Measurements from ENCODE around the gene GAK. TPM values are rescaled to one million over a fixed set of nuclear protein-coding genes. Genes with fewer than 3 reads are reported as not detected.

GAK gene
- total RNA-seq, 8 experiments from 2014 or later = 26.1 to 94.0 (median 44.6) TPM

DNA sequence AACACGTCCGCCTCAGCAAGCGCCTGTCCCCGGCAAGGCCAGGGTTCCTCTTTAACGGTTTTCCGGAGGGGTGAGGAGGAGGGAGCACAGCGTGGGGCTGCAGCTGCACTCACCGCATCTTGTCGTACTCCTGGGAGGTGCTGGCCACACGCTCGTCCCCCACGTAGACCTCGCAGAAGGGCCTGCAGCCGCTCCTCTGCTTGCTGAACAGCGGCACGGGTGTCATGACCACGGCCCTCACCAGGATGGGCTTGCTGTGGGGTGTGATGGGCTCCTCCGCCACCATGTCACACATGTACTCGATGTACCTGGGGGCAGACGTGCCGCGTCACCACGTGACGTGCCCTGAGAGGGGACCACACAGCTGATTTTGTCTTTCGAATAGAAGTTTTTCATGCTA, 54.6 kb downstream of the GAK start:
- WGBS, 10 experiments = 82 to 100% (median 85%) methylated on average over 2 to 5 of the region's 25 CpGs; no CpG with 5 or more reads in 5 of the 10 experiments
- no peaks in the 10 kb centered on the region for H3K4me1 ChIP-seq (replicated peaks in 1 of 2)
- in situ Hi-C loops (cut with MboI; ENCODE audit: low pct_unique_long_range_greater_than_20kb in 2 of 9, low sequenced_read_pairs in 9 of 9, unreplicated experiment in 9 of 9) = no loop called here
- no peak overlapping the region for H3K4me3 ChIP-seq
- no peak for ATAC-seq (replicated peaks in 6 of 8)
- H3K27ac ChIP-seq = no peak overlapping the region

DNA sequence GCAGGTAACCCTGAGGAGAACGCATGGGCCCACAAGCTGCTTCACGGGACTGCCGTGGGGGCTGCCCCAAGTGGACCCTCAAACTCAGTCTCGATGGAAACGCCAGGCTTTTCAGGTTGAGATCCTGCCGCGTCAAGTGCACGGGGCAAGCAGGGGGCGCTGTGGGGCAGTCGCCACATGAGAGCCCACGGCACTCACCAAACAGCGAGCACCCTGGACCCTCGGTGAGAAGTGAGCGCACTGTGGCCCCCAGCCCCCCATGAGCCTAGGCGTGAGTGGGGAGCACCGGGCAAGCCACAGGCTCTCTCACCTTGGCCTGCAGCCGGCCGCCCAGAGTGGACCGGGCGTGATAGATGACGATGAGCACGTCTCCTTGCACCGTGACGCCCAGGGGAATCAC, 55.3 kb downstream of the GAK start:
- in situ Hi-C loops (cut with MboI; ENCODE audit: low pct_unique_long_range_greater_than_20kb in 2 of 9, low sequenced_read_pairs in 9 of 9, unreplicated experiment in 9 of 9) = no loop called here
- no peaks in the 10 kb centered on the region for H3K4me1 ChIP-seq (replicated peaks in 1 of 2)
- ATAC-seq (replicated peaks in 6 of 8) = no peak
- no peak overlapping the region for H3K27ac ChIP-seq
- H3K4me3 ChIP-seq = no peak overlapping the region
- 100% methylated on average over 2 of the region's 24 CpGs; no CpG with 5 or more reads in 9 of the 10 experiments for WGBS, 10 experiments

DNA sequence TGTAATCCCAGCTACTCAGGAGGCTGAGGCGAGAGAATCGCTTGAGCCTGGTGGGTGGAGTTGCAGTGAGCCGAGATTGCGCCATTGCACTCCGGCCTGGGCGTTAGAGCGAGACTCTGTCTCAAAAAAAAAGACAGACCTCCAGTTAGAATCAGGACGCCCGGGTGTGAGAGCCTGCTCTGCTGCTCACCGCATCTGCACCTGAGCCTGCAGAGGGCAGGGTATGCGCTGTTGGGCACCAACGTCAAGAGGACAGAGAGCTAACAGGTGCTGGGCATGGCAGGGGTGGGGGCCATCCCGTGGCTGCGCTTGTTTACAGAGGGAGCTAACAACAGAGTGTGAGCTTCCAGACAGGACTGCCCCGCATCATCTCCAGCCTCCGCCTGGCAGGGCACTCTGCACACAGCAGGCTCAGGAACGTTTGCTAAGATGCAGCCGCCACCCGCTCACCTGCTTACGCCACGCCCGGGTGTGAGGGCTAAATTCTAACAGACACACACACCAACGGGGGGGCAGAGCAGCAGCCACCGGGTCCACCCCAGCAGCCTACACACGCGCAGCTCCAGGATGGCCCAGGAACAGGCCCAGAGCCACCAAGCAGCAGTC, 56.2 kb downstream of the GAK start:
- Histone ChIP-seq H3K27ac (no peak overlapping the region), H3K4me1 (replicated peaks in 1 of 2) (no peaks in the 10 kb centered on the region), H3K4me3 (no peak overlapping the region)
- in situ Hi-C loops (cut with MboI; ENCODE audit: low pct_unique_long_range_greater_than_20kb in 2 of 9, low sequenced_read_pairs in 9 of 9, unreplicated experiment in 9 of 9) = no loop called here
- no peak for ATAC-seq (replicated peaks in 6 of 8)
- 80 to 97% (median 95%) methylated on average over 2 to 11 of the region's 26 CpGs; no CpG with 5 or more reads in 5 of the 10 experiments for WGBS, 10 experiments

DNA sequence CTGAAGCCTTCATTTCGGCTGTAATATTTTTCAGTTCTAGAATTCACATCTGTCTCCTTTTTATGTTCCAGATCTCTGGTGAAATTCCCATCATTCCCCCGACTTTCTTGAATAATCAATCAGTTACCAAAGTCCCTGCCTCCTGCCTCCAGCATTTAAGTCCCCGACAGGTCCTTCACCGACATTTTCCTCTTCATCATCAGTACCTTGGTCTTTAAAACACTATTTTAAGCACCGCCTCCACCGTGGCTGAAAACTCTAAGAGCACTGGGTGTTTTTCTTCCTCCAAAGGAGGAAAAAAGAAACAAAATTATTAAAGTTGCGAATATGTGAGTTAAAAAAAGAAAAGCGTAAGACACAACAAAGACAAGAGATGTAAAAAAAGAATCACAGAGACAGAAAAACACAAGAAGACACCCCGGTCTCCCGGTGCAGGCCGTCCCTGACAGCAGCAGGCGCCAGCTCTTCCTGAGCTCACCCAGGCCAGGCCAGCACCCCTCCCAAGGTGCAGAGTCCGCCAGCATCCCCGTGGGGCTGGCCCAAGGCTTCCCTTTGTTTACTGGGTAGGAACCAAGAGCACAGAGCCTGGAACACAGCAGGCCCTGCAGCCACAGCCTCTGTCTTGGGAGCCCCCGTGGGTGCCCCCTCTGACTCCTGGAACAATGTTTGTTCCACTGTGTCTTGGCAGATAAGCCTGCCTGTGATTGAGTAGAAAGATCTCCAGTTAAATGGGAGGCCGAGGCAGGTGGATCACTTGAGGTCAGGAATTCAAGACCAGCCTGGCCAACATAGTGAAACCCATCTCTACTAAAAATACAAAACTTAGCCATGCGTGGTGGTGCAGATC, 56.9 kb downstream of the GAK start:
- Histone ChIP-seq H3K27ac (no peak overlapping the region), H3K4me3 (no peak overlapping the region), H3K4me1 (replicated peaks in 1 of 2) (no peaks in the 10 kb centered on the region)
- no peak for ATAC-seq (replicated peaks in 6 of 8)
- 50 to 95% (median 87%) methylated on average over 2 to 15 of the region's 17 CpGs for WGBS, 10 experiments
- in situ Hi-C loops (cut with MboI; ENCODE audit: low pct_unique_long_range_greater_than_20kb in 2 of 9, low sequenced_read_pairs in 9 of 9, unreplicated experiment in 9 of 9) = no loop called here

DNA sequence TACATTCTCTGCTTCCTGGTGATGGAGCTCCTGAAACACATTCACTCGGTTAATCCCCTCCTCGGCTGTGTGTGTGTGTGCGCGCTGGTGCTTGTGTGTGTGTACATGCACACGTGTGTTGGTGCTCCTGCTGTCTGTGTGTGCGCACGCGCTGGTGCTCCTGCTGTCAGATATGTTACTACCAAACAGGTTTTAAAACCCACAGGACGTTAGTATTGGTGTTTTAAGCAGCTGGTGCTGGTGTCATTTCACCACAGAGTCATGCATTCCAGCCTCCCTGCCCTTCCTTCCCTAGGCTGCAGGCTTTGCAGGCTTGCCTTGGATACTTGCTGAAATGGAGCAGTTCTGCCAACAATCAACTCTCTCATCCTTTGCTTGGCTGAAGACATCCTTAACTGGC, 58.1 kb downstream of the GAK start:
- in situ Hi-C loops (cut with MboI; ENCODE audit: low pct_unique_long_range_greater_than_20kb in 2 of 9, low sequenced_read_pairs in 9 of 9, unreplicated experiment in 9 of 9) = no loop called here
- Histone ChIP-seq H3K4me1 (replicated peaks in 1 of 2) (no peaks in the 10 kb centered on the region), H3K4me3 (no peak overlapping the region), H3K27ac (no peak overlapping the region)
- no peak for ATAC-seq (replicated peaks in 6 of 8)
- WGBS, 10 experiments = 57 to 100% (median 89%) methylated on average over 1 to 8 of the region's 9 CpGs; no CpG with 5 or more reads in 2 of the 10 experiments

DNA sequence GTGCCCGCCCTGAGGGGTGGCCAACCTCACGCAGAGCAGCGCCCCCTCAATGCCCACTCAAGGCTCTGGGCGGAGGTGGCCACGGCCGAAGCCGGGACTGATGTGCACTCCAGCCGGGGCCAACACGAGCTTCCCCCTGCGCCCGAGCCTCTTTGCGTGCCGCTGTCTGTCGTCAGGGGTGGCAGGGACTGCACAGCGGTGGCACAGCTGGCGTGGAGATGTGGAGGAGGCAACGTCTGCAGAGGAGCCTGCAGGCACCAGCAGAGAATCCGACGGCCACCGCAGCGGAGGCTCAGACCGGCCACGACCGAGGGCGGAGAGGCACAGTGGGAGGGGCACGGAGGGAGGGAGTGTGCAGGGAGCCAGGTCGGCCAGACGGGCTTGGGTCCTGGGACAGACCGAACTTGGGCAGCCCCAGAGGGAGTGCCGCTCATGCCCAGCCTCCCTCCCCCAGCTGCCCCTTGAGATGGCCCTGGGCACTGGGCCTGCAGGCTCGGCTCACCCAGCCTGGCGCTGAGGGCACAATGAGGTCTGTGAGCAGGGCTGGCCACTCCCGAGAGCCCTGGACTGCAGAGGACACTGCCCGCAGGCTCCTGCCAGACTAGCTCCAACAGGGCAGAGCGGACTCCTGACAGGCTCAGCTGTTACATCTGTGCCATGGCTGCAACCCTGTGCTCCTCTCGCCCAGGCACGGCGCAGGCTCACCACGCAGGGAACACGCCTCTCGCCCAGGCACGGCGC, 59.7 kb downstream of the GAK start:
- 95 to 100% (median 98%) methylated on average over 8 to 12 of the region's 43 CpGs; no CpG with 5 or more reads in 7 of the 10 experiments for WGBS, 10 experiments
- in situ Hi-C loops (cut with MboI; ENCODE audit: low pct_unique_long_range_greater_than_20kb in 2 of 9, low sequenced_read_pairs in 9 of 9, unreplicated experiment in 9 of 9) = no loop called here
- no peak overlapping the region for H3K27ac ChIP-seq
- no peak overlapping the region for H3K4me3 ChIP-seq
- ATAC-seq (replicated peaks in 6 of 8) = peak in 2 of 8 experiments; percentile 19 to 25
- H3K4me1 ChIP-seq (replicated peaks in 1 of 2) = no peaks in the 10 kb centered on the region

DNA sequence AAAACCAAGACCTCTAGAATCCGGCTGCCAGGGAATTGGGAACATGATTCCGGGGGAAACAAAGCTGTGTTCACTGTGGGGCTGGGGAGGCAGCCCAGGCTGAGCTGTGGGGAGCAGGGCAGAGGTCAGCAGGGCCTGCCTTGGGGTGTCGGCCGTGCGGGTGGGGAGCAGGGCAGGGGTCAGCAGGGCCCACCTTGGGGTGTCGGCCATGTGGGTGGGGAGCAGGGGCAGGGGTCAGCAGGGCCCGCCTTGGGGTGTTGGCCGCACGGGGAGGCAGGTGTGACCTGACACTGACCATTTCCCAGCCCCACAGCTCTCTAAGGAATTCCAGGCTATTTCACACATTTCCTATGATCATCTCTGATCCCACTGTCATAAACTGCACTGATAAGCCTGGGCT, 60.6 kb downstream of the GAK start:
- in situ Hi-C loops (cut with MboI; ENCODE audit: low pct_unique_long_range_greater_than_20kb in 2 of 9, low sequenced_read_pairs in 9 of 9, unreplicated experiment in 9 of 9) = no loop called here
- Histone ChIP-seq H3K27ac (no peak overlapping the region), H3K4me1 (replicated peaks in 1 of 2) (no peaks in the 10 kb centered on the region), H3K4me3 (no peak overlapping the region)
- WGBS, 10 experiments = 90% methylated on average over 2 of the region's 9 CpGs; no CpG with 5 or more reads in 9 of the 10 experiments
- no peak for ATAC-seq (replicated peaks in 6 of 8)

DNA sequence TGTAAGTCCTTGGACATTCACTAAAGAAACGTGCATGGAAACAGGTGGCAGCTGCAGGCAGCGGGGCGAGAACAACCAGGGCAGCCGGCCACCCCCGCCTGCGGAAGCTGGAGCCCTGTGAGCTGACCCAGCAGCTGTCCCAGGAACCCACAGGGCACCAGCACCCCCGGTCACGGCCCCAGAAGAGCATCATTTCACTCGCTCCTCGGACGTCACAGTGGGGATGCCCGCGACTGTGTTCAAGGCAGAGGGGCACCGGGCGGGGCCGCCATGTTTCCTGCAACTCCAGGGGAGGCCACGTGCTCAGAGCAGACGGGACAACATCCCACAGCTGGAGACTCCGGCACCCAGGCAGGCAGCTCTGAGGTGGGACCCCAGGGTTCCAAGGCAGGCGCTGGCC, 61.2 kb downstream of the GAK start:
- in situ Hi-C loops (cut with MboI; ENCODE audit: low pct_unique_long_range_greater_than_20kb in 2 of 9, low sequenced_read_pairs in 9 of 9, unreplicated experiment in 9 of 9) = no loop called here
- WGBS, 10 experiments = 87 to 100% (median 100%) methylated on average over 1 to 11 of the region's 20 CpGs; no CpG with 5 or more reads in 5 of the 10 experiments
- Histone ChIP-seq H3K4me3 (no peak overlapping the region), H3K27ac (no peak overlapping the region), H3K4me1 (replicated peaks in 1 of 2) (no peaks in the 10 kb centered on the region)
- ATAC-seq (replicated peaks in 6 of 8) = no peak

DNA sequence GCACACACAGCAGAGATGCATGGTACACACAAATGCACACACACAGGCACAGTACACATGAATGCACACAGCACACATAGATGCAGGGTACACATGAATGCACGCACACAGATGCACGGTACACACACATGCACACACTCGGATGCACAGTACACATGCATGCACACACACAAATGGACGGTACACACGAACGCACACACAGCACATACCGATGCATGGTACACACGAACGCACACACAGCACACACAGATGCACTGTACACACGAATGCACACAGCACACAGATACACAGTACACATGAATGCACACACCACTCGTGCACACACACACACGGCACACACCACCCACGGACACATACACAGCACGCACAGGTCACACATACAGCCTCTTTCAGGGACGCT, 62.3 kb downstream of the GAK start:
- no peak overlapping the region for H3K27ac ChIP-seq
- no peaks in the 10 kb centered on the region for H3K4me1 ChIP-seq (replicated peaks in 1 of 2)
- ATAC-seq (replicated peaks in 6 of 8) = no peak
- WGBS, 10 experiments = 90 to 100% (median 95%) methylated on average over 2 to 8 of the region's 15 CpGs; no CpG with 5 or more reads in 5 of the 10 experiments
- in situ Hi-C loops (cut with MboI; ENCODE audit: low pct_unique_long_range_greater_than_20kb in 2 of 9, low sequenced_read_pairs in 9 of 9, unreplicated experiment in 9 of 9) = no loop called here
- H3K4me3 ChIP-seq = no peak overlapping the region

DNA sequence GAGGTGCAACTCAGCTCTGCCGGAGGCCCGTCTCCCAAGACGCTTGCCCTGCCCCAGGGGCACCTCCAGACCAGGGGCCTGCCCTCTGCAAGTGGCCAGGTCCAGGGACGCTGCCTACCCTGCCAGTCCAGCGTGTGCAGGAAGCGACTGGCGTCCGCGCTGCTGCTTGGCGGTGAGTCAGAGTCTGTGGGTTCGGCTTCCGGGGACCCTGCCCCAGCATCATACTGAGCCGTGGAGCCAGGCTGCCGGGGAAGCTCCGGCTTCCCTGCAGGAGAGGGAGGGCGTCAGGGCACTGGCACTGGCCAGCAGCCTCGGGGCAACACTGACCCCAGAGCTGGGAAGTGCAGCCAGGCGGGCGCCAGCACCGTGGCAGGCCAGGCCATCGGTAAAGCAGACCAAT, 63.7 kb downstream of the GAK start:
- H3K4me3 ChIP-seq = no peak overlapping the region
- 80 to 93% methylated on average over 2 to 3 of the region's 21 CpGs; no CpG with 5 or more reads in 8 of the 10 experiments for WGBS, 10 experiments
- no peak for ATAC-seq (replicated peaks in 6 of 8)
- no peaks in the 10 kb centered on the region for H3K4me1 ChIP-seq (replicated peaks in 1 of 2)
- no peak overlapping the region for H3K27ac ChIP-seq
- in situ Hi-C loops (cut with MboI; ENCODE audit: low pct_unique_long_range_greater_than_20kb in 2 of 9, low sequenced_read_pairs in 9 of 9, unreplicated experiment in 9 of 9) = no loop called here

DNA sequence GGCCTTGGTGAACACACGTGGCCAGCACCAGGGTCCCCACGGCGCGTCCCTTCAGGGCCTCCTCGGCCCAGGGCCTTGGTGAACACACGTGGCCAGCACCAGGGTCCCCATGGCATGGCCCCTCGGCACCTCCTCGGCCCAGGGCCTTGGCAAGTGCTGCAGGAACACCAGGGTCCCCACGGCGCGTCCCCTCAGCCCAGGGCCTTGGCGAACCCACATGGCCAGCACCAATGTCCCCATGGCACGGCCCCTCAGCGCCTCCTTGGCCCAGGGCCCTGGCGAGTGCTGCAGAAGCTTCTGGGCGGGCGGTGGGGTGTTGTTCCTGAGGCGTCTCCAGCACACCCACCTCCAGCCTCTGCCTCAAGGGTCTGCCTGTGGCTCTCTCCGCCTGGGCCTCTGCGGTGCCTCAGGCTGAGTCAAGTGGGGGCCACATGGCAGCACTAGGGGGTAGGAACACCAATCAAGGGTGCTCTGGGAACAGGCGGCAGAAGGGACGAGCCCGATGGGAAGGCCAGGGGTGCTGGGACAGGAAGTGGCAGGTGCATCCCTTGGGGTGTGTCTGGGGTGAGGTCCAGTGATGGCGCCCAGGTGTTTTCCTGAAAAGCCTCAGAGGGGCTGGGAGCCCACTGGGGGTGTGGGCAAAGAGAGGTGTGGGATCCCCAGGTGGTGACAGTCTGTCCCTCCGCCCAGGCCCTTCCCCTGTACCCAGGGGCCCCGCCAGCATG, 64.4 kb downstream of the GAK start:
- WGBS, 10 experiments = 92 to 100% (median 100%) methylated on average over 2 to 5 of the region's 26 CpGs; no CpG with 5 or more reads in 7 of the 10 experiments

DNA sequence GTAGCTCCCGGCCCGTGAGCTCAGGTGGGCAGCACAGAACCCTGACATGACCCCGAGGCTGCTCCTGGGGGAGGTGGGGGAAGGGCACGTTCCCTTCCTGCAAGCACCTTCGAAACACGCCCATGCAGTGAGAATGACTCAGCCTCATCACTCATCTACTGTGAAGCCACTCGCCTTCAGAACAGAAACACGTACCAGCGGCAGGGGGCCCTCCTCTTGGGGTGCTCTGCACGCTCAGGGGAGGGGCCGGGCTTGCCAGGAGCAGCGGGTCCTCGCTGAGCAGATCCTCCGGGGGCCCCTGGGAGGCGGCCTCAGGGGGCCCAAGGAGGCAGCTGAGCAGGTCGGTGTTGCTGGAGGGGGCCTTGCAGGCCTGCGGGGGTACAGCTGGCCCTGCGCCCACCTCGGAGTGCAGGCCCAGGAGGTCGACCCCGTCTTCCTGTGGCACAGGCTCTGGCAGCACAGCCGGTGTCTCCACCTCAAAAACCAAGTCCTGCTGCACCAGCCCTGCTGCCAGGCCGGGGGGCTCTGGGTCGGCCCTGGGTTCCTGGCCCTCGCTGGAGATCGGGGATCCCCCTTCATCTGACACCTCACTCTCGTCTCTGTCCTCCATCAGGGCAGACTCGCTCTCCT, 65.2 kb downstream of the GAK start:
- no peak overlapping the region for H3K4me3 ChIP-seq
- in situ Hi-C loops (cut with MboI; ENCODE audit: low pct_unique_long_range_greater_than_20kb in 2 of 9, low sequenced_read_pairs in 9 of 9, unreplicated experiment in 9 of 9) = no loop called here
- peak overlapping the region in 1 of 2 donors; percentile 56 for H3K27ac ChIP-seq
- no peaks in the 10 kb centered on the region for H3K4me1 ChIP-seq (replicated peaks in 1 of 2)
- WGBS, 10 experiments = 53 to 100% (median 100%) methylated on average over 3 to 5 of the region's 28 CpGs; no CpG with 5 or more reads in 7 of the 10 experiments
- peak in 5 of 8 experiments; percentile 78 to 94 (median 80) for ATAC-seq (replicated peaks in 6 of 8)

More for the DNA sequence above, 64.4 kb downstream of the GAK start:
- no peak for ATAC-seq (replicated peaks in 6 of 8)
- in situ Hi-C loops (cut with MboI; ENCODE audit: low pct_unique_long_range_greater_than_20kb in 2 of 9, low sequenced_read_pairs in 9 of 9, unreplicated experiment in 9 of 9) = no loop called here
- Histone ChIP-seq H3K4me3 (no peak overlapping the region), H3K27ac (no peak overlapping the region), H3K4me1 (replicated peaks in 1 of 2) (no peaks in the 10 kb centered on the region)
